Measurements from ENCODE around the gene ANKH.
"Not testable (repeated sequence)": the region's sequence is repeated elsewhere in the genome, so short reads cannot be mapped to it uniquely, and the experiment has no call there.

Gene ANKH

GRCh38 chr5:14830210-14831005, 41.2 kb downstream of the ANKH start:
- DNase-seq (ENCODE audit: low read depth in 1 of 2, low spot score in 1 of 2) = no peak

- no peak for DNase-seq (ENCODE audit: low read depth in 1 of 2, low spot score in 1 of 2)
These were observed 42.2 kb downstream of the ANKH start for GRCh38 chr5:14829396-14829795.

- no peak for DNase-seq (ENCODE audit: low read depth in 1 of 2, low spot score in 1 of 2)
These were observed 44.9 kb downstream of the ANKH start for GRCh38 chr5:14826714-14827113.

- DNase-seq (ENCODE audit: low read depth in 1 of 2, low spot score in 1 of 2) = no peak
These were observed 45.6 kb downstream of the ANKH start for GRCh38 chr5:14825977-14826376.

- DNase-seq (ENCODE audit: low read depth in 1 of 2, low spot score in 1 of 2) = no peak
These were observed 47.1 kb downstream of the ANKH start for GRCh38 chr5:14824499-14824898.

GRCh38 chr5:14821100-14821845, 50.3 kb downstream of the ANKH start:
- no peak for DNase-seq (ENCODE audit: low read depth in 1 of 2, low spot score in 1 of 2)

- DNase-seq (ENCODE audit: low read depth in 1 of 2, low spot score in 1 of 2) = no peak
These were observed 52.4 kb downstream of the ANKH start for GRCh38 chr5:14818931-14819790.

GRCh38 chr5:14817762-14818136, 53.8 kb downstream of the ANKH start:
- DNase-seq (ENCODE audit: low read depth in 1 of 2, low spot score in 1 of 2) = not testable (repeated sequence)

GRCh38 chr5:14816999-14817761, 54.4 kb downstream of the ANKH start:
- DNase-seq (ENCODE audit: low read depth in 1 of 2, low spot score in 1 of 2) = peak in 1 of 2 donors; percentile 10

GRCh38 chr5:14816374-14816998, 55.1 kb downstream of the ANKH start:
- no peak for DNase-seq (ENCODE audit: low read depth in 1 of 2, low spot score in 1 of 2)

GRCh38 chr5:14813747-14814146, 57.8 kb downstream of the ANKH start:
- DNase-seq (ENCODE audit: low read depth in 1 of 2, low spot score in 1 of 2) = no peak

GRCh38 chr5:14812166-14812565, 59.4 kb downstream of the ANKH start:
- DNase-seq (ENCODE audit: low read depth in 1 of 2, low spot score in 1 of 2) = no peak

GRCh38 chr5:14810928-14811572, 60.5 kb downstream of the ANKH start:
- DNase-seq (ENCODE audit: low read depth in 1 of 2, low spot score in 1 of 2) = no peak

GRCh38 chr5:14810282-14810681, 61.3 kb downstream of the ANKH start:
- DNase-seq (ENCODE audit: low read depth in 1 of 2, low spot score in 1 of 2) = no peak

GRCh38 chr5:14809369-14810155, 62.0 kb downstream of the ANKH start:
- DNase-seq (ENCODE audit: low read depth in 1 of 2, low spot score in 1 of 2) = peak; percentile 33 to 80

GRCh38 chr5:14807471-14807870, 64.1 kb downstream of the ANKH start:
- DNase-seq (ENCODE audit: low read depth in 1 of 2, low spot score in 1 of 2) = no peak

- DNase-seq (ENCODE audit: low read depth in 1 of 2, low spot score in 1 of 2) = no peak
These were observed 65.1 kb downstream of the ANKH start for GRCh38 chr5:14806456-14806855.

- no peak for DNase-seq (ENCODE audit: low read depth in 1 of 2, low spot score in 1 of 2)
These were observed 69.0 kb downstream of the ANKH start for GRCh38 chr5:14802541-14802940.

- no peak for DNase-seq (ENCODE audit: low read depth in 1 of 2, low spot score in 1 of 2)
These were observed 69.8 kb downstream of the ANKH start for GRCh38 chr5:14801792-14802191.
